ENCODE results near the gene C1orf226.

The C1orf226 gene

DNA sequence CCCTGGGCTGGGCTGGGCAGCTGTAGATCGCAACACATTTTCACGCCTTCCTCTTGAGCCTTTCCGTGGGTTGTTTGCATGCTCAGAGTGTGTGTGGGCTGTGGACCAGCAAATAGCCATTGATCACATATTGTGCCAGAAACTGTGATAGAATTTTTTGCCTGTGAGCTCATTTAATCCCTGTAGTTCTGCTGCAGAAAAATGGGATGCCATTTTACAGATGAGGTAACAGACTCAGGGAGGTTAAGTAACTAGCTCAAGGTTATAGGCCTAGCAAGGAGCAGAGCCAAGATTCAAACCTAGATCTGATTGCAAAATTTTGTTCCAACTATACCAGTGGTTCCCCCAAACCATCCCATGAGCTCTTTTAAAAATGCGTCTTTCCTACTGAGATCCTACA, 15.4 kb upstream of the C1orf226 start:
- no peak overlapping the region for H3K27ac ChIP-seq
- no peak for TF ChIP-seq ZFX (IDR thresholded peaks at IDR 0.05)
- TF ChIP-seq, protein P1, sequence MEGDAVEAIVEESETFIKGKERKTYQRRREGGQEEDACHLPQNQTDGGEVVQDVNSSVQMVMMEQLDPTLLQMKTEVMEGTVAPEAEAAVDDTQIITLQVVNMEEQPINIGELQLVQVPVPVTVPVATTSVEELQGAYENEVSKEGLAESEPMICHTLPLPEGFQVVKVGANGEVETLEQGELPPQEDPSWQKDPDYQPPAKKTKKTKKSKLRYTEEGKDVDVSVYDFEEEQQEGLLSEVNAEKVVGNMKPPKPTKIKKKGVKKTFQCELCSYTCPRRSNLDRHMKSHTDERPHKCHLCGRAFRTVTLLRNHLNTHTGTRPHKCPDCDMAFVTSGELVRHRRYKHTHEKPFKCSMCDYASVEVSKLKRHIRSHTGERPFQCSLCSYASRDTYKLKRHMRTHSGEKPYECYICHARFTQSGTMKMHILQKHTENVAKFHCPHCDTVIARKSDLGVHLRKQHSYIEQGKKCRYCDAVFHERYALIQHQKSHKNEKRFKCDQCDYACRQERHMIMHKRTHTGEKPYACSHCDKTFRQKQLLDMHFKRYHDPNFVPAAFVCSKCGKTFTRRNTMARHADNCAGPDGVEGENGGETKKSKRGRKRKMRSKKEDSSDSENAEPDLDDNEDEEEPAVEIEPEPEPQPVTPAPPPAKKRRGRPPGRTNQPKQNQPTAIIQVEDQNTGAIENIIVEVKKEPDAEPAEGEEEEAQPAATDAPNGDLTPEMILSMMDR (conservative IDR thresholded peaks at IDR 0.05), result no peak

DNA sequence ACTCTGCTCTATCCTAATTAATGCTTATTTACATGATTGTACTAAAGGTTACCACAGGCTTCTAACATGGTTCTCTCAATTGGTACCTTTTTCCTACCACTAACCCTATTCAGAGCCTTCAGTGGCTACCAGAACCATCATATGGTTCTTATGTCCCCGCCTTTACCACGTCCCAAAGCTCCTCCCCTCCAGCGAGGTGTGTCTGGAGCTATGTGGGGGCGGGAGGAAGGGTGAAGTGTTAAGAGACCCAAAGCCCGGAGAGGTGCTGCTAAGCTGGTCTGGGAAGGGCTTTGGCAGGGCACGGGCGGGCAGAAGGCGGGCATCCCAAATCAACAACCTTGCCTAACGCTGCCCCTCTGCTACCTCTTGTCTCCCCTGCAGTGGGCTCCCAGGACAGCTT, 14.9 kb upstream of the C1orf226 start:
- no peak for TF ChIP-seq ZFX (IDR thresholded peaks at IDR 0.05)
- TF ChIP-seq, protein P1 (conservative IDR thresholded peaks at IDR 0.05), result no peak
- no peak overlapping the region for H3K27ac ChIP-seq

DNA sequence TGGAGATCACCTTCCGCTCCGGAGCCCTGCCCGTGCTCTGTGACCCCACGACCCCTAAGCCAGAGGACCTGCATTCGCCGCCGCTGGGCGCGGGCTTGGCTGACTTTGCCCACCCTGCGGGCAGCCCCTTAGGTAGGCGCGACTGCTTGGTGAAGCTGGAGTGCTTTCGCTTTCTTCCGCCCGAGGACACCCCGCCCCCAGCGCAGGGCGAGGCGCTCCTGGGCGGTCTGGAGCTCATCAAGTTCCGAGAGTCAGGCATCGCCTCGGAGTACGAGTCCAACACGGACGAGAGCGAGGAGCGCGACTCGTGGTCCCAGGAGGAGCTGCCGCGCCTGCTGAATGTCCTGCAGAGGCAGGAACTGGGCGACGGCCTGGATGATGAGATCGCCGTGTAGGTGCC, 14.5 kb upstream of the C1orf226 start:
- TF ChIP-seq ZFX (IDR thresholded peaks at IDR 0.05), result no peak
- TF ChIP-seq, protein P1 (conservative IDR thresholded peaks at IDR 0.05), result no peak
- no peak overlapping the region for H3K27ac ChIP-seq

DNA sequence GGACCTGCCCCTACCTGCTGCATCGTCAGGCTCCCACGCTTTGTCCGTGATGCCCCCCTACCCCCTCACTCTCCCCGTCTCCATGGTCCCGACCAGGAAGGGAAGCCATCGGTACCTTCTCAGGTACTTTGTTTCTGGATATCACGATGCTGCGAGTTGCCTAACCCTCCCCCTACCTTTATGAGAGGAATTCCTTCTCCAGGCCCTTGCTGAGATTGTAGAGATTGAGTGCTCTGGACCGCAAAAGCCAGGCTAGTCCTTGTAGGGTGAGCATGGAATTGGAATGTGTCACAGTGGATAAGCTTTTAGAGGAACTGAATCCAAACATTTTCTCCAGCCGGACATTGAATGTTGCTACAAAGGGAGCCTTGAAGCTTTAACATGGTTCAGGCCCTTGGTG, 13.8 kb upstream of the C1orf226 start:
- H3K27ac ChIP-seq, result no peak overlapping the region
- no peak for TF ChIP-seq ZFX (IDR thresholded peaks at IDR 0.05)
- TF ChIP-seq, protein P1 (conservative IDR thresholded peaks at IDR 0.05), result no peak

DNA sequence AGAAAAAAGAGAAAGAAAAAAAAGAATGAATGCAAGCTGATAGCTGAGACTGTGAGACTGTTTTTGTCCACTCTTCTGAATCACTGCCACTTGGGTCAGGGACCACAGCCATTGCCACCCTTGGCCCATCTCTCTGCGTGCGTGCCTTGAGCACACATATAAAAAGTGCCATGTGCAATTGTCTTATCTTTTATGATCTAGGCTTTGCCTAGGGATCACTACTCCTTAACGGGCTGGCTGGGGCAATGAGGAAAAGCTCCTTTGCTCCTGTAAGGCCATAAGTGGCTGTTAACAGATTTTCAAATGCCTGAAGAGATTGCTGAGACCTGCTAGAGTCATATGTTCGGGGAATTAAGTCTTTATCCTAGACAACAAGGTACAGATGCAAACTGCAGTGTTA, 13.1 kb upstream of the C1orf226 start:
- no peak overlapping the region for H3K27ac ChIP-seq
- TF ChIP-seq, protein P1 (conservative IDR thresholded peaks at IDR 0.05), result no peak

DNA sequence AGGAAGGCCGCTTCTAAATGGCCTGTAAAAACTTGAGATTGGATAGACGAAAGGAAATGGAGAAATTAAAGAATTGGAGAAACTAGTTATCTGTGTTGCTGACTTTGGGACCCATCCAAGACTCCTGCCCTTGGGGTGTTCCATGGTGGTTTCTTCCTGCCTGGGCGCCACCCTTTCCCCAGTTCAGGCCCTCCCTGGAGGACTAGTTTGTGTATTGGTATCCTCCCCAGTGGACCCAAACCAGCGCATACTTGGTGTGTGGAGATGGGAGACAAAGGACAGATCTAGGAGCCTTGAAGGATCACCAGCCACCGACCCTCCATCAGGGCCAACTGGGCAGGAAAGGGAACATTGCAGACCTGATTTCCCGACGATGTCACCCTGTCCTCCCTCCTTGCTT, 12.0 kb upstream of the C1orf226 start:
- H3K27ac ChIP-seq, result no peak overlapping the region
- TF ChIP-seq ZFX (IDR thresholded peaks at IDR 0.05), result no peak
- TF ChIP-seq, protein P1 (conservative IDR thresholded peaks at IDR 0.05), result no peak

DNA sequence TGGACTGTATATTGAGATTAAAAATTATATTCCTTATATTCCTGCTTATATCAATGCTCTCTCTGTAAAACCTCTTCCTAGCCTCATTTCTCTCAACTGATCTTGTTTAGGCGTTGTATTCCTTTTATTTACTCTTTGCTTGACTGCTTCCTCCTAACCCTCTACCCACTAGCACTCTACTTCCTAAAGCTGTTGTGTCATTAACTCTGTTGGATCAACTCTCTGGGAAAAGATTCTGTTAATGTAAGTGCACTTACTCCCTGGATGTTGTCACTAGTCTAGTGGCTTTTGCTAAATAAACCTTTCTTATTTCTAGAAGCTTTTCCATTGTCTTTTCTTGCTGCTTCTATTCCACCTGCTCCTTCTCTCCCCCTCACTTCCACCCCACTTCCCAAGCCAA, 11.4 kb upstream of the C1orf226 start:
- no peak overlapping the region for H3K27ac ChIP-seq
- TF ChIP-seq, protein P1 (conservative IDR thresholded peaks at IDR 0.05), result no peak
- TF ChIP-seq ZFX (IDR thresholded peaks at IDR 0.05), result no peak

All from C4-2B (cell line).